CD4-positive, alpha-beta T cell treated with Interleukin-6 for 4 hours (primary cell): ENCODE results near the gene ACYP2.
"Not testable (repeated sequence)": the region's sequence is repeated elsewhere in the genome, so short reads cannot be mapped to it uniquely, and the experiment has no call there.

Source experiments
- DNase-seq: peaks from one replicate; pipeline ENCODE4 v3.0.0-alpha.2; 2020; ENCODE audit warnings: mixed read lengths

The ACYP2 gene

GRCh38 chr2:54115284-54116137 lies at the start of gene ACYP2:
ACYP2 (plus strand) TSS chr2:54115615.
- DNase-seq: peak; percentile 93

- DNase-seq: no peak
Observed at GRCh38 chr2:54065891-54066290, 49.5 kb upstream of the ACYP2 start.

- DNase-seq: no peak
Observed at GRCh38 chr2:54067851-54068375, 47.5 kb upstream of the ACYP2 start.

GRCh38 chr2:54072483-54072882 lies 42.9 kb upstream of the ACYP2 start:
- DNase-seq: not testable (repeated sequence)

GRCh38 chr2:54073796-54074195 lies 41.6 kb upstream of the ACYP2 start:
- DNase-seq: no peak

- DNase-seq: no peak
Observed at GRCh38 chr2:54074606-54075341, 40.6 kb upstream of the ACYP2 start.

- DNase-seq: no peak
Observed at GRCh38 chr2:54076586-54076985, 38.8 kb upstream of the ACYP2 start.

- DNase-seq: no peak
Observed at GRCh38 chr2:54077088-54077900, 38.1 kb upstream of the ACYP2 start.

- no peak for DNase-seq
Observed at GRCh38 chr2:54079331-54079730, 36.1 kb upstream of the ACYP2 start.

GRCh38 chr2:54081574-54081973 lies 33.8 kb upstream of the ACYP2 start:
- DNase-seq: no peak

- DNase-seq: no peak
Observed at GRCh38 chr2:54083021-54083420, 32.4 kb upstream of the ACYP2 start.

GRCh38 chr2:54083445-54083844 lies 32.0 kb upstream of the ACYP2 start:
- no peak for DNase-seq

- no peak for DNase-seq
Observed at GRCh38 chr2:54084600-54084999, 30.8 kb upstream of the ACYP2 start.

GRCh38 chr2:54085069-54085468 lies 30.3 kb upstream of the ACYP2 start:
- DNase-seq: no peak

- no peak for DNase-seq
Observed at GRCh38 chr2:54086157-54086556, 29.3 kb upstream of the ACYP2 start.

- DNase-seq: no peak
Observed at GRCh38 chr2:54088191-54088634, 27.2 kb upstream of the ACYP2 start.

GRCh38 chr2:54088719-54089118 lies 26.7 kb upstream of the ACYP2 start:
- no peak for DNase-seq

GRCh38 chr2:54090521-54091117 lies 24.8 kb upstream of the ACYP2 start:
- no peak for DNase-seq

- peak; percentile 13 for DNase-seq
Observed at GRCh38 chr2:54092940-54093339, 22.5 kb upstream of the ACYP2 start.

GRCh38 chr2:54095406-54095805 lies 20.0 kb upstream of the ACYP2 start:
- not testable (repeated sequence) for DNase-seq

GRCh38 chr2:54096141-54096540 lies 19.3 kb upstream of the ACYP2 start:
- DNase-seq: not testable (repeated sequence)

GRCh38 chr2:54097124-54097523 lies 18.3 kb upstream of the ACYP2 start:
- DNase-seq: no peak
